Endothelial cell of umbilical vein (primary cell): Measurements from ENCODE around the gene IL4R. TPM values are rescaled to one million over a fixed set of nuclear protein-coding genes. Genes with fewer than 3 reads are reported as not detected.

Source experiments
- BruUV-seq: library from RNA; stranded (reverse); fragments of 400-500 nt; replicated peaks from 2 replicates; lab custom pipeline; 2021; lab: Mats Ljungman, UMichigan
- CTCF ChIA-PET: fragments of 300-600, 350-600 bp; sonication (Branson Sonifier 250); formaldehyde crosslinking; loops from one replicate; lab custom pipeline; 2021; ENCODE audit warnings: antibody characterized with exemption, inconsistent platforms; lab: Charles Lee
- POLR2A ChIA-PET: fragments of 300-600, 350-600 bp; sonication (Branson Sonifier 250); formaldehyde crosslinking; loops from one replicate; lab custom pipeline; 2021; ENCODE audit warnings: antibody characterized with exemption, inconsistent platforms; lab: Charles Lee
- DNase-seq: peaks from one replicate; pipeline ENCODE4 v3.0.0-alpha.2; 2011; ENCODE audit warnings: low read depth, low spot score
- FAIRE-seq: peaks from 2 replicates; lab custom pipeline; 2011; peaks lifted over from hg19 to GRCh38; lab: Jason Lieb, UNC
- H2AFZ ChIP-seq: 2 replicates; pipeline ENCODE4 v1.6.0; 2012; ENCODE audit warnings: low read depth, low read length, control low read depth, inconsistent platforms
- H3K27ac ChIP-seq: 2 replicates; pipeline ENCODE4 v1.5.1; 2011; ENCODE audit warnings: low read depth, mild to moderate bottlenecking, control low read depth, low read length, moderate library complexity; ENCODE audit not compliant: insufficient read depth
- H3K27me3 ChIP-seq, 2 experiments: 2 replicates each; pipeline versions ENCODE4 v1.6.0 to v1.6.1; 2011; ENCODE audit warnings: low read length in 2 of 2, mixed read lengths in 1 of 2; ENCODE audit not compliant: control insufficient read depth in 2 of 2, insufficient read depth in 2 of 2
- H3K36me3 ChIP-seq, 2 experiments: 2 replicates in 1 of 2; 3 replicates in 1 of 2; pipeline ENCODE4 v1.5.1; 2011; ENCODE audit warnings: low read length in 2 of 2, mild to moderate bottlenecking in 1 of 2, moderate library complexity in 1 of 2; ENCODE audit not compliant: control insufficient read depth in 2 of 2, insufficient read depth in 2 of 2; ENCODE audit errors: extremely low read depth in 1 of 2
- H3K4me1 ChIP-seq: 3 replicates; pipeline ENCODE4 v1.5.1; 2011; ENCODE audit warnings: mild to moderate bottlenecking, low read length; ENCODE audit not compliant: control insufficient read depth, insufficient read depth; ENCODE audit errors: extremely low read depth
- H3K4me2 ChIP-seq: 2 replicates; pipeline ENCODE4 v1.6.1; 2011; ENCODE audit warnings: low read length, control low read depth, mixed read lengths; ENCODE audit not compliant: insufficient read depth
- H3K4me3 ChIP-seq, 3 experiments: fragments of 200-600 bp in 1 of 3; sonication (generic), shearing (Covaris generic) in 1 of 3; replicated peaks in 1 of 3; 2 replicates each; pipeline ENCODE4 v1.5.1; 2011 to 2016; ENCODE audit warnings: control low read depth in 3 of 3, low read length in 3 of 3, mild to moderate bottlenecking in 2 of 3, inconsistent platforms in 1 of 3, low read depth in 1 of 3, moderate library complexity in 1 of 3; ENCODE audit not compliant: insufficient read depth in 1 of 3
- H3K79me2 ChIP-seq: 2 replicates; pipeline ENCODE4 v1.6.0; 2012; ENCODE audit warnings: low read length, inconsistent platforms; ENCODE audit not compliant: control insufficient read depth, insufficient read depth
- H3K9ac ChIP-seq: replicated peaks from 2 replicates; pipeline ENCODE3; 2011; ENCODE audit warnings: low read length, control low read depth; ENCODE audit not compliant: insufficient read depth; ENCODE audit errors: extremely low read depth
- H3K9me1 ChIP-seq: replicated peaks from 3 replicates; pipeline ENCODE4 v1.6.0; 2011; ENCODE audit warnings: mild to moderate bottlenecking, low read length; ENCODE audit not compliant: control insufficient read depth, insufficient read depth; ENCODE audit errors: extremely low read depth
- H3K9me3 ChIP-seq: replicated peaks from 2 replicates; pipeline ENCODE4 v1.5.1; 2012; ENCODE audit warnings: low read length, inconsistent platforms; ENCODE audit not compliant: control insufficient read depth, insufficient read depth
- H4K20me1 ChIP-seq: replicated peaks from 2 replicates; pipeline ENCODE3; 2011; ENCODE audit warnings: mild to moderate bottlenecking, low read length; ENCODE audit not compliant: control insufficient read depth, insufficient read depth; ENCODE audit errors: extremely low read depth
- EZH2 ChIP-seq: IDR thresholded peaks from 2 replicates; pipeline ENCODE4 v1.6.1; 2012; ENCODE audit warnings: borderline replicate concordance, low read depth, mild to moderate bottlenecking, moderate library complexity, low read length, inconsistent platforms; ENCODE audit not compliant: severe bottlenecking
- FOS ChIP-seq: IDR thresholded peaks from 2 replicates; pipeline ENCODE4 v1.6.1; 2011; ENCODE audit warnings: mild to moderate bottlenecking, low read length, moderate library complexity, borderline replicate concordance; ENCODE audit not compliant: insufficient read depth
- GATA2 ChIP-seq: IDR thresholded peaks from 2 replicates; pipeline ENCODE4 v1.7.0; 2011; ENCODE audit warnings: low read depth, mild to moderate bottlenecking, moderate library complexity, mixed read lengths, low read length; ENCODE audit not compliant: insufficient read length, insufficient read depth
- JUN ChIP-seq: IDR thresholded peaks from 2 replicates; pipeline ENCODE4 v1.6.1; 2011; ENCODE audit warnings: borderline replicate concordance, low read depth; ENCODE audit not compliant: insufficient read length, insufficient read depth
- MYC ChIP-seq: IDR thresholded peaks from one replicate; pipeline ENCODE4 v1.6.1; 2011; ENCODE audit warnings: mild to moderate bottlenecking, low read depth, low read length
- POLR2A ChIP-seq: IDR thresholded peaks from 2 replicates; pipeline ENCODE4 v1.6.1; 2012; ENCODE audit warnings: low read depth, mild to moderate bottlenecking, control low read depth, low read length
- POLR2AphosphoS5 ChIP-seq: IDR thresholded peaks from 2 replicates; pipeline ENCODE4 v1.6.1; 2012; ENCODE audit warnings: low read depth, mild to moderate bottlenecking, control low read depth, low read length, moderate library complexity; ENCODE audit not compliant: insufficient read depth
- dilution Hi-C: fragments of 300-500 bp; cut with MboI; formaldehyde crosslinking; loops from one replicate; pipeline ENCODE4 v1.15.0; 2019; ENCODE audit warnings: low sequenced_read_pairs; ENCODE audit not compliant: extremely low pct_ligation_motif_present
- intact Hi-C: fragments of 100-400 bp; cut with micrococcal nuclease; formaldehyde crosslinking; loops from one replicate; pipeline ENCODE4 v1.10.0; 2022
- polyA plus RNA-seq, 4 experiments: library from polyadenylated mRNA; depleted of rRNA in 3 of 4; stranded (reverse) in 3 of 4; unstranded in 1 of 4; fragments of >200 nt; gene quantifications; 2 replicates each; pipeline versions ENCODE4 v1.2.1 to v1.2.3, GENCODE V29; 2011 to 2012; ENCODE audit warnings: missing spikeins in 1 of 4
- total RNA-seq: library from RNA; stranded (reverse); gene quantifications from 2 replicates; pipeline ENCODE4 v1.2.3, GENCODE V29; 2021
- TF ChIP-seq, protein P1 (sequence below): IDR thresholded peaks from 2 replicates; pipeline ENCODE4 v1.6.1; 2011; ENCODE audit not compliant: insufficient read depth, insufficient read length
- TF ChIP-seq, protein P2 (sequence below), 2 donors: IDR thresholded peaks; 1 replicate in 1 of 2; 2 replicates in 1 of 2; pipeline ENCODE4 v1.5.1; 2011; ENCODE audit warnings: low read length in 2 of 2, mild to moderate bottlenecking in 2 of 2, moderate library complexity in 2 of 2, control low read depth in 1 of 2, inconsistent platforms in 1 of 2, low read depth in 1 of 2; ENCODE audit not compliant: insufficient read depth in 1 of 2; ENCODE audit errors: extremely low read depth in 1 of 2

The IL4R gene
- total and polyA plus RNA-seq, 2 donors (not counting 3 experiments of a cell fraction or from before 2014, with no cell fraction given): 138 to 139 TPM

DNA sequence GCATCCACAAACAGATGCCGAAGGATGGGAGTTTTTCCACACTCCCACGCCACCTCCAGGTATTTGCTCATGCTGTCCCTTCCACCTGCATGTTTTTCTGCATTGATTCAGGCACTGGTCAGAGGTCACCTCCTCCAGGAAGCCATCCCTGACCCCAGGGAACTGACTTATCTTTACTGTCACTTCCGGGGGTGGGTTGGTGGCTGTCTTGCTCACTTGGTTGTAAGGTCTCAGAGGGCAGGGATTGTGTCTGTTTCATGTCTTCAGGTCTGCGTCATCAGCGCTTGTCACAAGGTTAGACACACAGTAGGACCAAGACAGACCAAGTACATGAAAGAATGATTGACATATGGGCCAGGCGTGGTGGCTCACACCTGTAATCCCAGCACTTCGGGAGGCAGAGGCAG lies 1.9 kb upstream of the IL4R start:
- no peak overlapping the region for H3K4me2 ChIP-seq
- POLR2A ChIA-PET: no interaction called here
- H3K9me1 ChIP-seq: no peaks in the 10 kb centered on the region
- CTCF ChIA-PET: interaction anchor here (1.3 to 1.7 kb wide), 2 partner anchors 59 to 77 kb away, joined by 3 to 10 read pairs; no protein-coding TSS in a partner anchor
- TF ChIP-seq, protein P1, sequence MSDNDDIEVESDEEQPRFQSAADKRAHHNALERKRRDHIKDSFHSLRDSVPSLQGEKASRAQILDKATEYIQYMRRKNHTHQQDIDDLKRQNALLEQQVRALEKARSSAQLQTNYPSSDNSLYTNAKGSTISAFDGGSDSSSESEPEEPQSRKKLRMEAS: no peak
- TF ChIP-seq FOS (no peak), MYC (no peak), GATA2 (no peak), EZH2 (no peak), POLR2A (no peak), JUN (no peak), POLR2AphosphoS5 (no peak)
- TF ChIP-seq, protein P2, sequence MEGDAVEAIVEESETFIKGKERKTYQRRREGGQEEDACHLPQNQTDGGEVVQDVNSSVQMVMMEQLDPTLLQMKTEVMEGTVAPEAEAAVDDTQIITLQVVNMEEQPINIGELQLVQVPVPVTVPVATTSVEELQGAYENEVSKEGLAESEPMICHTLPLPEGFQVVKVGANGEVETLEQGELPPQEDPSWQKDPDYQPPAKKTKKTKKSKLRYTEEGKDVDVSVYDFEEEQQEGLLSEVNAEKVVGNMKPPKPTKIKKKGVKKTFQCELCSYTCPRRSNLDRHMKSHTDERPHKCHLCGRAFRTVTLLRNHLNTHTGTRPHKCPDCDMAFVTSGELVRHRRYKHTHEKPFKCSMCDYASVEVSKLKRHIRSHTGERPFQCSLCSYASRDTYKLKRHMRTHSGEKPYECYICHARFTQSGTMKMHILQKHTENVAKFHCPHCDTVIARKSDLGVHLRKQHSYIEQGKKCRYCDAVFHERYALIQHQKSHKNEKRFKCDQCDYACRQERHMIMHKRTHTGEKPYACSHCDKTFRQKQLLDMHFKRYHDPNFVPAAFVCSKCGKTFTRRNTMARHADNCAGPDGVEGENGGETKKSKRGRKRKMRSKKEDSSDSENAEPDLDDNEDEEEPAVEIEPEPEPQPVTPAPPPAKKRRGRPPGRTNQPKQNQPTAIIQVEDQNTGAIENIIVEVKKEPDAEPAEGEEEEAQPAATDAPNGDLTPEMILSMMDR (IDR thresholded peaks at IDR 0.05; ENCODE audit: extremely low read depth in 1 of 2, insufficient read depth in 1 of 2, low read depth in 1 of 2, low read length in 2 of 2): no peak
- no peak overlapping the region for H2AFZ ChIP-seq
- no peaks in the 10 kb centered on the region for H4K20me1 ChIP-seq
- no peaks in the 10 kb centered on the region for H3K9me3 ChIP-seq
- H3K79me2 ChIP-seq: peaks cover 21% of the 10 kb centered on the region
- no peak overlapping the region for H3K4me3 ChIP-seq
- intact Hi-C loops (no loop called here), dilution Hi-C loops (no loop called here)
- H3K36me3 ChIP-seq: no peaks in the 10 kb centered on the region
- no peaks in the 10 kb centered on the region for H3K27me3 ChIP-seq
- DNase-seq: no peak
- BruUV-seq: no TSS peak
- no peak overlapping the region for H3K9ac ChIP-seq
- H3K27ac ChIP-seq: no peak overlapping the region
- H3K4me1 ChIP-seq: peaks cover 30% of the 10 kb centered on the region
- FAIRE-seq: no peak
